Measurements from ENCODE around the gene MARCHF3. TPM values are rescaled to one million over a fixed set of nuclear protein-coding genes. Genes with fewer than 3 reads are reported as not detected.
"Not testable (repeated sequence)": the region's sequence is repeated elsewhere in the genome, so short reads cannot be mapped to it uniquely, and the experiment has no call there.

Gene MARCHF3
- total RNA-seq, 1 donor from 2014 or later = 16.5 TPM

DNA sequence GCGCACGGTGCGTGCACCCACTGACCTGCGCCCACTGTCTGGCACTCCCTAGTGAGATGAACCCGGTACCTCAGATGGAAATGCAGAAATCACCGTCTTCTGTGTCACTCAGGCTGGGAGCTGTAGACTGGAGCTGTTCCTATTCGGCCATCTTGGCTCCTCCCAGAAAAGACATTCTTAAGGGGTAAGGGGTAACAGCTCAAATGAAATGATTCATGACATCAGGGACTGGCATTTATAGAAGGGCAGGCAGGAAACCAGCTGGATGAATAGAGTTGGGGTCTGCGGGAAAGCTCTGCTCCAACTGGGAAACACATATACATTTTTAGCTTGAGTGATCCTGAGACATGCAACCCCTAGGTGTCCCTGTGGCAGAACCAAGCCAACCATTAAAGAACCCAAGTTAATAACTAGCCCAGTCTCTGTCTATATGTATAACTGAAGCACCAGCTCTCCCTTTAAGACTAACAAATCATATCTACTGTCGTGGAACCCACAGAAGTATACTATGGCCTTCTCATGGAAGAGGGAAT is 134.1 kb downstream of the MARCHF3 start:
- Mint-ChIP-seq H3K9me3 (ENCODE audit: unreplicated experiment) (peaks cover 6% of the 10 kb centered on the region), H3K4me1 (ENCODE audit: low read depth, unreplicated experiment) (no peaks in the 10 kb centered on the region), H3K27ac (ENCODE audit: unreplicated experiment) (no peak overlapping the region), H3K4me3 (ENCODE audit: unreplicated experiment) (no peak overlapping the region), H3K27me3 (ENCODE audit: low read depth, unreplicated experiment) (no peaks in the 10 kb centered on the region), H3K36me3 (ENCODE audit: low read depth, unreplicated experiment) (peaks cover 7% of the 10 kb centered on the region)
- Histone ChIP-seq H3K9ac (ENCODE audit: low read length) (no peak overlapping the region), H3K36me3 (ENCODE audit: insufficient read depth, low read length) (no peaks in the 10 kb centered on the region), H3K9me3 (ENCODE audit: insufficient read depth, low read depth, low read length) (no peaks in the 10 kb centered on the region), H3K27me3 (ENCODE audit: insufficient read depth, low read length) (no peaks in the 10 kb centered on the region), H3K4me3 (ENCODE audit: insufficient read depth, low read depth, low read length) (no peak overlapping the region), H4K20me1 (ENCODE audit: insufficient read depth, low read length) (no peaks in the 10 kb centered on the region), H3K4me1 (ENCODE audit: insufficient read depth, low read length) (no peaks in the 10 kb centered on the region), H3K4me2 (ENCODE audit: low read length) (no peak overlapping the region), H3K79me2 (ENCODE audit: insufficient read depth, low read length) (no peaks in the 10 kb centered on the region), H2AFZ (ENCODE audit: low read depth, low read length) (no peak overlapping the region), H3K27ac (ENCODE audit: low read depth, low read length) (no peak overlapping the region)
- FAIRE-seq (no peak), DNase-seq (ENCODE audit: low read depth) (no peak)
- TF ChIP-seq EZH2 (IDR thresholded peaks at IDR 0.05; ENCODE audit: insufficient read depth, low read length) (no peak), CTCF (IDR thresholded peaks at IDR 0.05; ENCODE audit: insufficient read depth, low read depth, low read length) (no peak)

GRCh38 chr5:126895712-126896111 is 134.6 kb downstream of the MARCHF3 start:
- H4K20me1 ChIP-seq (ENCODE audit: insufficient read depth, low read length); H3K9me3 ChIP-seq (ENCODE audit: insufficient read depth, low read depth, low read length); H3K9me3 Mint-ChIP-seq (ENCODE audit: unreplicated experiment); H3K4me2 ChIP-seq (ENCODE audit: low read length); H3K27me3 ChIP-seq (ENCODE audit: insufficient read depth, low read length); H2AFZ ChIP-seq (ENCODE audit: low read depth, low read length); FAIRE-seq; H3K4me3 Mint-ChIP-seq (ENCODE audit: unreplicated experiment); H3K27me3 Mint-ChIP-seq (ENCODE audit: low read depth, unreplicated experiment); H3K27ac ChIP-seq (ENCODE audit: low read depth, low read length); H3K4me3 ChIP-seq (ENCODE audit: insufficient read depth, low read depth, low read length); H3K4me1 ChIP-seq (ENCODE audit: insufficient read depth, low read length); DNase-seq (ENCODE audit: low read depth); H3K4me1 Mint-ChIP-seq (ENCODE audit: low read depth, unreplicated experiment); H3K79me2 ChIP-seq (ENCODE audit: insufficient read depth, low read length); H3K36me3 Mint-ChIP-seq (ENCODE audit: low read depth, unreplicated experiment); H3K36me3 ChIP-seq (ENCODE audit: insufficient read depth, low read length); H3K9ac ChIP-seq (ENCODE audit: low read length); H3K27ac Mint-ChIP-seq (ENCODE audit: unreplicated experiment): not testable (repeated sequence)

- H3K4me1 Mint-ChIP-seq (ENCODE audit: low read depth, unreplicated experiment); H3K27ac ChIP-seq (ENCODE audit: low read depth, low read length); H3K4me1 ChIP-seq (ENCODE audit: insufficient read depth, low read length); H4K20me1 ChIP-seq (ENCODE audit: insufficient read depth, low read length); H3K36me3 ChIP-seq (ENCODE audit: insufficient read depth, low read length); H3K9ac ChIP-seq (ENCODE audit: low read length); H3K4me2 ChIP-seq (ENCODE audit: low read length); H3K36me3 Mint-ChIP-seq (ENCODE audit: low read depth, unreplicated experiment); FAIRE-seq; H3K9me3 Mint-ChIP-seq (ENCODE audit: unreplicated experiment); H3K79me2 ChIP-seq (ENCODE audit: insufficient read depth, low read length); H3K4me3 Mint-ChIP-seq (ENCODE audit: unreplicated experiment); H3K9me3 ChIP-seq (ENCODE audit: insufficient read depth, low read depth, low read length); DNase-seq (ENCODE audit: low read depth); H3K27me3 Mint-ChIP-seq (ENCODE audit: low read depth, unreplicated experiment); H3K27ac Mint-ChIP-seq (ENCODE audit: unreplicated experiment); H3K27me3 ChIP-seq (ENCODE audit: insufficient read depth, low read length); H3K4me3 ChIP-seq (ENCODE audit: insufficient read depth, low read depth, low read length); H2AFZ ChIP-seq (ENCODE audit: low read depth, low read length): not testable (repeated sequence)
These were observed 139.9 kb downstream of the MARCHF3 start for GRCh38 chr5:126890414-126890813.
